ENCODE results near the gene ANKRD10.
A peak's percentile ranks its signal among the peaks of the same experiment; 100 is the strongest.

Gene ANKRD10

DNA sequence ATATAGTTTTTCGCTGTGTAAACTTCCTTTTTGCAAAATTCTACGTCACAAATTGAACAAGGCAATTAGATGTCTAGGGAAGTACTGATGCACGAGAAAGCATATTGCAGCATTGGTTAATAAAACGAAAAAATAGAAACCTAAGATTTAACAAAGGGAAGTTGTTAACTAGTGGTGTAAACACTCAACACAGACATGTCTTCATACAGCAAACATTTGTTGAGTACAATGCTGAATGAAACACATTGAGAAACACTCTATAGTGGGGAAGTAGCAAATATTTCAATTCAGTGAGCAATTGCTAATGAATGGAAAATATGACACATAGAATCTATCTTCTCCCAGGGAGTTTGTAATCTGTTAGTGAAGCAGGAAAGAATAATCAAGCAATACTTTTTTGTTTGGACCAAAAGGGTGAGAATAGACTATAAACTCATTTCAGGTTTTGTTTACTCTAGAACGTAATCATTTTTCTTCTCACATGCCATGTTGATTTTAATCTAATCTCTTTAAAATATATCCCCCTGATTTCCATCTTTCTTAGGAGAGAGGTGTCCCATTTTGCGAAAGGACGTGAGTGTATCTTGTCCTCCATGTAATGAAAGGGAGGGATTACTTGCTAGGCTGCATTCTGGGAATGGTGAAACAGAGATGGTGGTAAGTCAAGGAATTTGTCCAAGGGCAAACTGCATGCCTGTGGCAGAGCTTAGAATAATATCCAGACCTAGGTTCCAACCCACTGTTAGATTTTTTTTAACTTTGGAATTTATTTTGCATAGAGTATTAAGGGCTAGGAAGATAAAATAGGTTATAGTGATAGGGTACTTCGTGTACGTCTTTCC lies 1.7 kb upstream of the ANKRD10 start:
- no peak for DNase-seq (ENCODE audit: low read depth in 2 of 2, low spot score in 1 of 2)

DNA sequence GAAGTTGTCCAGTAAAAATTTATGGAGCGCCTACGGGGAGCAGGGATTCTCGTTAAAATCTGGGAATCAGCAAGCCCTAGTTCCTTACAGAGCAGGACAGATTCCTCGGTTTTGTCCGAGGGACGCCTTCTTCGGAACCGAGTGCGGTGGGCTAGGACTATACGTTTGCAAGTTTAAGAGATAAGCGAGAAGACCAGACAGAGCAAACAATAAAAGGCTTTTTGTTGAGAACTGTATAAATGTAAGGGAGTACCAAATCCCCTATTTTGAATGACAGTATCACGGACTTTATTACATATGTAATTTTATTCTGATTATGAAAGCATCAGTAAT lies 971 bp upstream of the ANKRD10 start:
- DNase-seq (ENCODE audit: low read depth in 2 of 2, low spot score in 1 of 2): no peak

DNA sequence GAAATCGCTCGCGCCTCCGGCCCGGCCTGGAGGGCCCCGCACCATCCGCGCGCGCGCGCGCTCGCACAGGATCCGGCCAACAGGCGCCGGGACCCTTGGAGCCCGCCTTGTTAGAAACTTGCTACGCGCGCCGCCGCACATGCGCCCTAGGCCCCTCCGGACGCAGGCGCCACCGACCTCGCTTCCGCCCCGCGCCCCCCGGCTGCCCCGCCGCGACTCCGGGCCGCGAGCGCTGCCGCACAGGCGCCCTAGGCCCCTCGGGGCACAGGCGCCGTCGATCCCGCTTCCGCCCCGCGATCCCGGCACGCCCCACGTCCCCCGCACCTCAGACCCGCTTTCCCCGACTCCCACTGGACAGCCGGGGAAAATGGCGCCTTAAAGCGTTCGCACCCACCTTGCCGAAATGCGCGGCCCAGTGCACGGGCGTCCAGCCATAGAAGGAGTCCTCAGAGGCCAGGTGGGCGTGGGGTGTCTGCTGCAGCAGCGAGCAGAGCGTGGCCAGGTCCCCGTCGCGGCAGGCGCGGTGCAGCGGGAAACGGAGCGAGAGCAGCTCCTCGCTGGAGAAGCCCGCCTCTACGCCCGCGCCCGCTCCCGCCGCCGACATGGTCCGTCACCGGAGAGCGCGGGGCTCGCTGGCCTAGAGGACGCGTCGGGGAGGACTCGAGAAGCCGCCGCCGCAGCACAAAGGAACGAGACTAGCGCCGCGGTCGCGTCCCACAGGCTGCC lies 375 bp downstream of the ANKRD10 start:
- peak; percentile 39 to 60 for DNase-seq (ENCODE audit: low read depth in 2 of 2, low spot score in 1 of 2)

DNA sequence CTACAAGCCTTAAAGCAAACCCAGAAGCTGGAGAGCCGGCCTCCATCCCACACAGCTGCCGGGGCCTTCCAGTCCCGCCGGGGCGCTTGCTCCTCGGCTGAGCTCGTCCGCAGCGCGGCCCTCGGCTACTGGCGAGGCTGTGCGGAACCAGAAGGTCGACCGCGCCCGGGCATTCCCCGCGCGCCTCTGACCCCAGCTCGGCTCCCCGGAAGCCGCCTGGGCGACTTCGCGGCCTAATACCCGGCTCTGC lies 863 bp downstream of the ANKRD10 start:
- DNase-seq (ENCODE audit: low read depth in 2 of 2, low spot score in 1 of 2): no peak

DNA sequence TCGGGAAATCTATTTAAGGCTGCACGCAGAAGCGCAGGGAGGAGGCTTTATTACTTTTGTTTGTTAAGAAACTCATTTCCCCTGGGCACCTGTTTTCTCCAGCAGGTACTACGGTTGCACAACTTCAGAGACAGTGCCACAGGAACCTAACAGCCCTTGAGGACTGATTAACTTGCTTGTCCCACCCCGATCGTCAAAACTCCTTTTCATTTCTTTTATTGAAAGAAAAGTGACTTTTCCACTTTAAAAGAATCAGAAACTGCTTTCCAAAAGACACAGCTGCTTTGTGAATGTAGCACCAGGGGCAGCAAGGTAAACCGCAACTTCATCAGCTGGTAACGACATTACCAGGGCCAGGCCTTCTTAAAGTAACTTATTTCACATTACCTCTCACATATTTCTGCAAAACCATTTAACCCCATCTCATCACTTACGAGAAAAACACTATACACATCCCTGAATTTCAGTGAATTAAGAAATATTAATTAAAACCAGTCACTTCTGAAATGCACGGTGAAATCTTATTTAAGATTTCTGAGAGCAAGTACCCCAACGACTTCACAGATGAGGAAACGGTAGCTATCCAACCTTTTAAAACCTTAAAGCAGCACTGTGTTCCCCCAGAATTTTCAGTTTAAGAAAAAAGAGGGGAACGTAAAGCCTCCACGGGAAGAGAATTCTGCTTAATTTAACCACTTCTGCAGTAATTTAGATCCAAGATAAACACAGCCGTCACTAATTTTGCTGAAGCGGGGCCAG lies 1.4 kb downstream of the ANKRD10 start:
- no peak for DNase-seq (ENCODE audit: low read depth in 2 of 2, low spot score in 1 of 2)

DNA sequence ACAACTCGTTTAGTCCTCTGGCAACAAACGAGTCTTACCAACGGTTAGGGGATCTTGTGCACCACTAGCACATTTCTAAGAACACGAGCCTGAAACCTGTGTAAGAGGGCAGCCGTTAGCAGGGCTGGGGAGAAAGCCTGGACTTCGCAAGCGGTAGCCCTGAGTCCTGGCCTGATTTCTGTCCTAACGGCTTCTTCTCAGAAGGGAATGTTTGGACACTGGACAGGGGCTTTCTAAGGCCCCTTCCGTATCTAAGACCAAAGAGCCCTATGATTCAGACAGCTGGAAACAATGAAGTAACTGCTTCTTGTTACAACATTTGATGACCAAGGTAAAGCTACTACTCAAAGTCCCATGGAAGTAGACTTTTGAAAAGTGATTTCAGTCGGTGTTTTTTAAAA lies 2.2 kb downstream of the ANKRD10 start:
- no peak for DNase-seq (ENCODE audit: low read depth in 2 of 2, low spot score in 1 of 2)

DNA sequence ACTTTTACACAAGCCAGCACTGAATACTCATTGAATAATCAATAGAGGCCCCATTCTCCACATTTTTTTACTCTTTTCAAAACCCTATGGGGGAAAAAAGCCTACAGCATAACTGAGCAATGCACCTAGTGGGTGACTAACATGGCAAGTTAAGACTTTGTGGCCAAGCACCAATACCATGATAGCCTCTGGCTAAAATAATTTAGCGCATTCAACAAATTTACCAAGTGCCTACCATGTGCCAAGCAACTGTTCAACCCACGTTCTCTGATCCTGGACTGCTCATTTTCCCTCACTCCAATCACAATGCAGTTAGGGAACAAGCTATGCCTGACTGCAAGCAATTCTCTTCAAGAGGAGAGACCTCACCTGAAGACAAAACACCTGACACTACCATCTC lies 3.0 kb downstream of the ANKRD10 start:
- no peak for DNase-seq (ENCODE audit: low read depth in 2 of 2, low spot score in 1 of 2)

DNA sequence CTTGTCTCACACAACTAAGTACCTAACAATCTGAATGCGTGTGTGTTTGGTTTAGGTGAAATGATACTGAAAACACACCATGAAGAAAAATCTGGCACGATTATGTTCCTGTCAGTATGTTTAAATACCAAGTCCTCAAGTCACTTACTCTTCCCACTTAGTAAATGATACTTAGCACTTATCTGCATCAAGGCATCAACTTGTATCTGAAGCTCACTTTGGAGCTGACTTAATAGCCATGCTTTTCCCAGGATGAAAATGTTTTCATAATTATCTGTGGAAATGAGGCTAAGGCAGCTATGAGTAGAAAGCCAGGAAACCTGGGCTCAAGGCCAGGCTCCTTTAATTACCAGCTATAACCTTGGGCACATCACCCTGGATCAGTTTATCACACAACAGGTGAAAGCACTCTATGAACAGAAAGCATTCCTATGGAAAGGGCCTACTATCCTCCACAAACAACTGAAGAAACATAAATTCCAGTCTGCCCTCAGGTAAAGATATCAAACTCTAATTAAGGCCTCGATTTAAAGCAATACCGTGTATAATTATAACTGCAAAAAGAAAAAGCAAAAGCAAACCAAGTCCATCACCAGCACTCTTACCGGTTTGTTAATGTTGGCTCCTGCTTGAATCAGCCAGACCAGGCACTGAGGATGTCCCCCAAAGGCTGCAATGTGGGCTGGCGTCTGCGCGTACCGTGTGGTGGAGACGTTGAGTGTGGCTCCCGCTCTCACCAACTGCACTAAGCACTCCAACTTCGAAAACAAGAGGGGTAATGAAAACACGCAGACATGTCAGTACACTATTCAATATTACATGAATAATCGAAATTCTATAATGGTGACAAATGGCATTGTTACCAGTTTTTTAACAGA lies 4.6 kb downstream of the ANKRD10 start:
- DNase-seq (ENCODE audit: low read depth in 2 of 2, low spot score in 1 of 2): no peak

DNA sequence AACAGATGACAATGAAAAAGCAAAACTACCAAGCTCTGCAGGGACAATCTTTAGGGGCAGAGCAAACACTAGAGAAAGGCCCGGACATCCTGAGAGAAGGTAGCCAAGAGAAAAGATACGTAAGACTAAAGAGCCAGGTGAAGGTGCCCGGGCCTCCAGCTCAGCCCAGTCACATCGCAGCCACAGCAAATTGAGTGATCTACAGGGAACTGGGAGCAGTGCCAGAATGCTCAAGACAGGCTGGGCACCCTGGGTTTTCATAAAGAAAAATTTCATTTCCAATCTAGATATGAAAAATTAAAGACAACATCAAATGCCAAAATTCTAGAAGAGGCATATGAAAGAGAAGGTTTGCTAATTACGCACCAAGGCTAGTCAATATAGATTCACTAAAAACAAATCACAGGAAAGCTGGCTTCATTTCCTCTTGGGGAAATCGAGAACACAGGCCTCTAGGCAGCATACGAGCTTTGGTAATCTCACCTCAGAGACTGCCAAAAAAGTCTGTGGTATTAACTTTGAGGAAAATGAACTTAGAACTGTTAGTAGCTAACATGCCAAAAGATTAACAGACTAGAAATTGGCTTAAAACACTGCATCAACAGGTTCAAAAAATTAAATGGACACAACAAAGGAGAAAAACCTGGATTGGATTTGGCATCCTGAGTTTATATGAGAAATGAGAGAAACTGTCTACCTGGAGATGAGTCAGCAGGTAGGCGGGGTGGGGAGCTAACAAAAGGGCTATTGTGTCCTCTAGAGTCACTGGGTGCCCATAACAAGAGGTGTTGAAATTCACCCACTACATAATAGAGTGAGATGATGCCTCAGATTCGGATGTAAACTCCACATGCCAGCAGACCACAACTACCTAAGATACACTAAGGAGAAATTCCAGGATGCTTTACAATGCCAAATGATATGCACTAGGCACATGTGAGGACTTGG lies 6.6 kb downstream of the ANKRD10 start:
- no peak for DNase-seq (ENCODE audit: low read depth in 2 of 2, low spot score in 1 of 2)

DNA sequence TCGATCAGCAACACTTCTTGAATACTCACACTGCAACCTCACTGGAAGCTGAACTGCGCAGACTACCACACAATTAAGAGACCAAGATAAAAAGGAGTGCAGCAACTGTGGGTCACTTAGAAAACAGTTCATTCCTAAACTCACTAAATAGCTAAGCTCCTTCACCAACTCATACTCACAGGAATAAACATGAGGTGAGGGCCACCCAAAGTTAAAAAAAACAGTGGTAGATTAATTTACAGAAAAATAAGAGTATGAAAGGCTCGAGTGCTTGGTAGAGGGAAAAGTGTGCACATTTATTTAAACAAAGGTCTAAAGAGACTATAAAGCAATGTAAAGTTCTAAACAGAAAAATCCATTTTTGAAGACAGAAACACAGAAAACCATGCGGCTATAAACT lies 7.6 kb downstream of the ANKRD10 start:
- no peak for DNase-seq (ENCODE audit: low read depth in 2 of 2, low spot score in 1 of 2)

DNA sequence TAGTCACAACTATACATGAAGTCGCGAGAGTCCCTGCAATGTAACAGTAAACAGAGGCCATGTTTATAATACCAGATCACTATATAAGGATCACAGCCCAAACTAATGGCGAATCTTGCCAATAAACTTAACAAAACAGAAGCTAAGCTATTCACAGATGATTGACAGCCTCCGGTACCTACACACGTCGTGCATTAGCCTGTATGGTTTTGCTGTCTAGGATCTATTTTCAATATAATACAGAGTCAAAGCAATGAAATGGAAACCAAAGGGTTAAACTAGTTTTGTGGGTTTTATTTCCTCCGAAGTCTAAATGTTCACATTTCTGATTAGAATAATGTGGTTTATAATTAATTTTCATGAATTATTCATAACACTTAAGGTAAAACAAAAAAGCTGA lies 10.1 kb downstream of the ANKRD10 start:
- no peak for DNase-seq (ENCODE audit: low read depth in 2 of 2, low spot score in 1 of 2)

DNA sequence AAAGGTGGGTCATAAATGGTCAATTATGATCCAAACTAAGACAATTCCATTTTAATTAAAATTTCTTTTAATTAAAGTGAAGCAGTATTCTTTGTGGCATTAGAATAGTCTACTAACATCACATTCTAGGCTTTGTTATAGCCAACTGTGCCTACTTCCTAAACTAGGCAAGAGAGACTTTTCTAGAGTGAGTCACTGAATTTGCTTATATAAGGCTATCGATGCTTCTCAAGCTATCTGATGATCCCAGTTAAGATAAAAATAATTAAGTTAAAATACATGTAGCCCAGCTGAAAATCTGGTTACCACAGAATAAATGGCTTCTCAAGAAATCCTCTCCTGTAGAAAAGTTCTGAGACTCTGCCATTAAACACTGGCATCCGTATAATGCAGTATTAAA lies 12.5 kb downstream of the ANKRD10 start:
- DNase-seq (ENCODE audit: low read depth in 2 of 2, low spot score in 1 of 2): no peak

DNA sequence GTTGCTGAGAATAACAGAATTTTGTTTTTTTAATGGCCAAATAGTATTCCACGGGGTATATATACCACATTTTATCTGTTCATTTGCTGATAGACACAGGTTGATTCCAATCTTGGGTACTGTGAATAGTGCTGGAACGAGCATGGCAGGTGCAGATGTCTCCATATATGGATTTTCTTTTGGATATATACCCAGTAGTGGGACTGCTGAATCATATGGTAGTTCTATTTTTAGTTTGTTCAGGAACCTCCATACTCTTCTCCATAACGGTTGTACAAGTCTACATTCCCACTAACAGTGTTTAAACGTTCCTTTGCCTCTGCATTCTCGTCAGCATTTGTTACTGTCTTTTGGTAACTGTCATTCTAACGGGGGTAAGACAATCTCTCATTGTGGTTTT lies 17.3 kb downstream of the ANKRD10 start:
- no peak for DNase-seq (ENCODE audit: low read depth in 2 of 2, low spot score in 1 of 2)

DNA sequence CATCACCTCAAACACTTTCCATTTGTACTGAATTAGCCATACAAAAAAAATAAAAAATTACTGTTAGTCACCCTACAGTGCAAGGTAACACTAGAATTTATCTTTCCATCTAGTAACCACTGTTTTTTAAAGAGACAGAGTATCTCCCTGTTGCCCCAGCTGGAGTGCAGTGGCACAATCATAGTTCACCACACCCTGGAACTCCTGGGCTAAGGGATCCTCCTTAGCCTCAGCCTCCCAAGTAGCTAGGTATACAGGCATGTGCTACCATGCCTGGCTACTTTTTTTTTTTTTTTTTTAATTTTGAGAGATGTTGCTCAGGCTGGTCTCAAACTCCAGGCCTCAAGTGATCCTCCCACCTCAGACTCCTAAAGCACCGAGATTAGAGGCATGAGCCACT lies 17.9 kb downstream of the ANKRD10 start:
- DNase-seq (ENCODE audit: low read depth in 2 of 2, low spot score in 1 of 2): no peak

DNA sequence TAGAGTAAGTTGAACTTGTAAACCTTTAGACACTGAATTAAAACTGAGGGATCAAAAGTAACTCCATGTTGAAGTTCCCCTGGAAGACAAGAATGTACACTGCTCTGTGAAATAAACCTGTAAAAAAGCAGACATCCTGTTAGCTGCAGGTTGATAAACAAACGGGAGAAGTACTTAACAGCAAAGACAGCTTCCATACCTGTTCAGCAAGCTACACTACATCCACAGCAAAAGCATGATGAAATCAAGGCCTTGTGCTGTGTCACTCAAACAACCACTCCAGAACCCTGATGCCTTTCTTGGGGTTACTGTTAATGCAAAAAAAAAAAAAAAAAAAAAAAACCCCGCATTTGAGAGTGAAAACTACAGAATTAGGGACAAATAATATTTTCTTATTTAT lies 20.8 kb downstream of the ANKRD10 start:
- DNase-seq (ENCODE audit: low read depth in 2 of 2, low spot score in 1 of 2): no peak

DNA sequence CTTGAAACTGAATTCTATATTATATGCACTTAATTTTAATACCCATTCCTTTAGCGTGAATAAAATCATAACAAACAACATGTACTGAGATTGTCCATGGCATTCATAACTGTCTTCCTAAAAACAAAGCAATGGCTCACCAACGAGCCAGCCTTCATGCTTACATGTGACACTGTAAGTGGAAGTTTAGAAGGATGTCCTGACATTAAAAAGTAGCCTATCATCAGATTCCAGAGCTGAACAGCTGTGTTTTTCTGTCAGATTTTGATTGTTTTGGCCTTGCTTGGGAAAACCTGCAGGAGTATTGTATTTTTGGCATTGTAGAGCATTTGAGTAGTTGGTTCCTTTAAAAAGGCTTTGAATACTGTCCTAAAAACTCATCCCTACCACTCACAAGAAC lies 21.3 kb downstream of the ANKRD10 start:
- no peak for DNase-seq (ENCODE audit: low read depth in 2 of 2, low spot score in 1 of 2)

DNA sequence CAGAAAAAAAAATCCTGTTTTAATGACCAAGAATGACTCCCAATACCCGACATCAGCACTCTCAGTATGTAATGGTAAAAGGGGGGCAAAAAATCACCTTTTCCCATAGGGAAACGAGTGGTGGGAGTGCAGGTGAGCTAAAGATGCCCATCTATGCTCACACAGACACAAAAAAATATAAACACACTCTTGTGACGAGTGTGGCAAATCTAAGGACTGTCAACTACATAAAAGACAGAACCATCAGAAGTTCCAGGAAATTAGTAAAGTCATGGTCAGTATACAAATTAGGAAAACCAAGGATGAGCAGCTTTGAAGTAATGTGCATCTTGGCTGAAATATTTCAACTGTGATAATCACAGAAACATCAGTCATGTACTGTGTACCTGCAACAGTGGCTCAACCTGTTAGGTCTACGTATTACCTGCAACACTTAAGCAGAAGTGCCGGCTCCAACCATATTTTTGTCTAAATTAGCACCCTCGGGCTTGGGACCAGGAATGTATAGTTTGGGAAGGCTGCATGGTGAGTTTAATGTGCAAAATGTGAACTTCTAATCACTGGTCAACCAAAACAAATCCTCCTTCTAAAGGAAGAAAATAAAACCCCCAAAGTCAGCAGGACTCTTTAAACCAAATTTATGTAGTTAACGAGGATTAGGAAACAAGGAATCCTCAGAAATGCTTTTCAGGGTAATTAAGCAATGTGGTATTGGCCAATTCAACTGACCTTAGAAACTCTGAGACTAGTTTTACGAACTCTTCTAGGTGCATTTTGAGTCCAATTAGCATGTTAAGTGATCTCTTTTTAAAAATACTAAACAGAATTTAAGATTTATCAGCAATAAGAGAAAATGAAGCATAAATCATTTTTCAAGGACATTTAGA lies 24.3 kb downstream of the ANKRD10 start:
- no peak for DNase-seq (ENCODE audit: low read depth in 2 of 2, low spot score in 1 of 2)

DNA sequence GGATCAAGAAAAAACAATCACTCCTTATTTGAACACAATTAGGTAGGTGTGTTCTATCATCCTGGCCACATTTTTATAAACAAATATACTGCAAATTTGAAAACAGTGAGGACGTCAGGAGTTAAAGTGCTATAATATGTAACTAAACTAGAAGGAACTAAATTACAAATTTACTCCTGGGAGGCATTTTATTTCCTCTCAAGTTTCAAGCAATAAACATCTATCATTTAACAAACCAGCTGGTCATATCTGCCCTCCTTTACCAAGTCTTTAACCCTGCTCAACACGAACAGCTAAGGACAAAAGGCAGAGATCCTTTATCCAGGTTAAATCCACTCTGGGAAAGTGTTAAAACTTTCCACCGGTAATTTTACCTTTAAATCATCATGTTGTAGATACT lies 26.5 kb downstream of the ANKRD10 start:
- no peak for DNase-seq (ENCODE audit: low read depth in 2 of 2, low spot score in 1 of 2)

DNA sequence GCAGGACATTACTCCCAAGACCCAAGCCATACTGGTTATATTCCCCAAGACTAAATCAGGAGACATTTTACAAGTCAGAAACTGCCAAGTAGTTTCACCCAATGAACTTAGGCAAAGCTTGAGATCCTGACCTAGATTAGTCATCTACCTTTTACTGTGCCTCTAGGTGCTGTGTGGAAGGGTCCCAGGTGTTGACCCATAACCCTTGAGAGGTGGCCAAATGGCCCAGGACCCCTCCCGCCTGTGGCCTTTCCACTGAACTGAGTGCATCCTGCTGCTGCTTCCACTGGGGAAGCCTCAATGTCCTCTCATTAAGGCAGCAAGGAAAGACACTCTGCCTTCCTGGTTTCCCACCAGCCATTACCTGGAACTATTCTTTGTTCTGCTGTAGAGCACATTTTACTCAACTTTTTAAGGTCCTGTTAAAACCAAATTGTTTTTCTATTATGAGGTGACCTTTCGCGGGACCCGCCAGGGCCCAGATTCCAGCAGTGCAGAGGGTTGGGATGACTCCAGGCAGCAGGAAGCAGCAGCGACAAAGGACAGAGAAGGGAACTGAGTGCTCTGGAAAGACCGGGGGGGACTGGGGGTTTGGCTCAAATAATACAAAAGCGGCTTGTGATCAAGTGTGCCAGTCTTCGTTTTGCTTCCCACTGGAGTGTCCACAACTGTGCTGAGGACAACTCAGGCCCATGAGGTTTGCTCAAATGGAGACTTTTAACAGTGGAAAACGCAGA lies 27.1 kb downstream of the ANKRD10 start:
- DNase-seq (ENCODE audit: low read depth in 2 of 2, low spot score in 1 of 2): no peak

All from stimulated activated CD8-positive, alpha-beta memory T cell treated with anti-CD3 and anti-CD28 coated beads, Interleukin-4, amount 100 ng/mL, for 1 hour (primary cell).